ENCODE data around the gene SLCO4A1. TPM values are rescaled to one million over a fixed set of nuclear protein-coding genes. Genes with fewer than 3 reads are reported as not detected.

Gene SLCO4A1
- total and polyA plus RNA-seq, 12 donors: 1.5 to 52.7 (median 6.8) TPM

- H3K9me3 ChIP-seq: no peaks in the 10 kb centered on the region
- no peaks in the 10 kb centered on the region for H3K4me1 ChIP-seq
- 84 to 86% methylated on average over 10 of the region's 10 CpGs for WGBS, 2 donors
- intact Hi-C loops (cut with DNase I): no loop called here
- H3K4me3 ChIP-seq: no peak overlapping the region
- ATAC-seq (no peak), DNase-seq (peak in 1 of 2 donors; percentile 0)
- peaks cover 0 to 25% (median 15%) of the 10 kb centered on the region in 7 donors for H3K27me3 ChIP-seq
- no peak overlapping the region for H3K27ac ChIP-seq
- no peaks in the 10 kb centered on the region for H3K36me3 ChIP-seq
- no peak for TF ChIP-seq CTCF (IDR thresholded peaks at IDR 0.05)
These were observed 54.7 kb downstream of the SLCO4A1 start for GRCh38 chr20:62696989-62697388.

- TF ChIP-seq CTCF (IDR thresholded peaks at IDR 0.05): no peak
These were observed 55.2 kb downstream of the SLCO4A1 start for GRCh38 chr20:62697468-62697912.

GRCh38 chr20:62698231-62698630 lies 55.9 kb downstream of the SLCO4A1 start:
- Histone ChIP-seq H3K4me1 (peaks cover 0 to 2% (median 0%) of the 10 kb centered on the region in 9 donors), H3K4me3 (no peak overlapping the region), H3K36me3 (no peaks in the 10 kb centered on the region), H3K27ac (no peak overlapping the region), H3K9me3 (no peaks in the 10 kb centered on the region), H3K27me3 (peaks cover 0 to 18% (median 8%) of the 10 kb centered on the region in 7 donors)
- DNase-seq (peak in 1 of 2 donors; percentile 5), ATAC-seq (no peak)
- no peak for TF ChIP-seq CTCF (IDR thresholded peaks at IDR 0.05)
- intact Hi-C loops (cut with DNase I): no loop called here
- 92 to 93% methylated on average over 14 of the region's 14 CpGs for WGBS, 2 donors

More at GRCh38 chr20:62697468-62697912, 55.2 kb downstream of the SLCO4A1 start:
- ATAC-seq (no peak), DNase-seq (peak in 1 of 2 donors; percentile 3)
- peaks cover 0 to 22% (median 15%) of the 10 kb centered on the region in 7 donors for H3K27me3 ChIP-seq
- no peak overlapping the region for H3K4me3 ChIP-seq
- WGBS, 2 donors: 82 to 88% methylated on average over 11 of the region's 11 CpGs
- H3K9me3 ChIP-seq: no peaks in the 10 kb centered on the region
- no peaks in the 10 kb centered on the region for H3K4me1 ChIP-seq
- intact Hi-C loops (cut with DNase I): no loop called here
- no peak overlapping the region for H3K27ac ChIP-seq
- H3K36me3 ChIP-seq: no peaks in the 10 kb centered on the region

- 90 to 91% methylated on average over 19 of the region's 19 CpGs for WGBS, 2 donors
- Histone ChIP-seq H3K27me3 (peaks cover 0 to 8% (median 1%) of the 10 kb centered on the region in 7 donors), H3K27ac (no peak overlapping the region), H3K9me3 (no peaks in the 10 kb centered on the region), H3K36me3 (no peaks in the 10 kb centered on the region), H3K4me3 (no peak overlapping the region), H3K4me1 (peaks cover 0 to 12% (median 3%) of the 10 kb centered on the region in 9 donors)
- intact Hi-C loops (cut with DNase I): no loop called here
- ATAC-seq: no peak
- DNase-seq: no peak
- no peak for TF ChIP-seq CTCF (IDR thresholded peaks at IDR 0.05)
These were observed 57.0 kb downstream of the SLCO4A1 start for GRCh38 chr20:62699296-62699695.
